Colonic mucosa (tissue), 4 donors: Measurements from ENCODE around the gene HS1BP3. TPM values are rescaled to one million over a fixed set of nuclear protein-coding genes. Genes with fewer than 3 reads are reported as not detected.

Experiments
- DNase-seq: peaks from one replicate; pipeline ENCODE4 v3.0.0-alpha.2; 2020
- H3K27ac ChIP-seq: fragments of 200-600 bp; one replicate; pipeline ENCODE4 v1.8.0; 2021
- H3K27me3 ChIP-seq: fragments of 200-600 bp; one replicate; pipeline ENCODE4 v1.8.0; 2021
- H3K36me3 ChIP-seq: fragments of 200-600 bp; one replicate; pipeline ENCODE4 v1.8.0; 2021
- H3K4me1 ChIP-seq: fragments of 200-600 bp; one replicate; pipeline ENCODE4 v1.8.0; 2021; ENCODE audit warnings: mild to moderate bottlenecking
- H3K4me3 ChIP-seq: fragments of 200-600 bp; one replicate; pipeline ENCODE4 v1.8.0; 2021
- H3K9ac ChIP-seq, 2 donors: one replicate each; pipeline ENCODE4 v1.7.0; 2013; ENCODE audit warnings: control low read depth in 2 of 2, low read depth in 2 of 2, low read length in 2 of 2
- H3K9me3 ChIP-seq: fragments of 200-600 bp; one replicate; pipeline ENCODE4 v1.8.0; 2021
- intact Hi-C: fragments of 100-400 bp; cut with DNase I; formaldehyde crosslinking; loops from one replicate; pipeline ENCODE4 v1.14.1; 2022
- total RNA-seq, 2 donors: library from RNA; stranded (reverse); fragmentation: NEBNext Ultra II Directional in 1 of 2; extraction: Animal tissue kit (Norgen Biotek cat#: 25700) in 1 of 2; gene quantifications; one replicate each; pipeline ENCODE4 v1.2.1, GENCODE V29; 2021
- TF ChIP-seq, protein P1 (sequence below): fragments of 200-600 bp; IDR thresholded peaks from one replicate; pipeline ENCODE4 v1.8.0; 2022; ENCODE audit warnings: antibody characterized with exemption, mild to moderate bottlenecking
- donor health status: healthy.
- donor health status: DM: no; HTN: no; CAD: no.
- donor health status: DM: no; HTN: no; CAD: no.

HS1BP3 gene
- total RNA-seq, 2 donors from 2014 or later = 21.2 to 21.5 TPM

GRCh38 chr2:20692081-20692480, 41.2 kb upstream of the HS1BP3 start:
- DNase-seq = no peak
- Histone ChIP-seq H3K27me3 (no peaks in the 10 kb centered on the region), H3K9ac (no peak overlapping the region)

DNA sequence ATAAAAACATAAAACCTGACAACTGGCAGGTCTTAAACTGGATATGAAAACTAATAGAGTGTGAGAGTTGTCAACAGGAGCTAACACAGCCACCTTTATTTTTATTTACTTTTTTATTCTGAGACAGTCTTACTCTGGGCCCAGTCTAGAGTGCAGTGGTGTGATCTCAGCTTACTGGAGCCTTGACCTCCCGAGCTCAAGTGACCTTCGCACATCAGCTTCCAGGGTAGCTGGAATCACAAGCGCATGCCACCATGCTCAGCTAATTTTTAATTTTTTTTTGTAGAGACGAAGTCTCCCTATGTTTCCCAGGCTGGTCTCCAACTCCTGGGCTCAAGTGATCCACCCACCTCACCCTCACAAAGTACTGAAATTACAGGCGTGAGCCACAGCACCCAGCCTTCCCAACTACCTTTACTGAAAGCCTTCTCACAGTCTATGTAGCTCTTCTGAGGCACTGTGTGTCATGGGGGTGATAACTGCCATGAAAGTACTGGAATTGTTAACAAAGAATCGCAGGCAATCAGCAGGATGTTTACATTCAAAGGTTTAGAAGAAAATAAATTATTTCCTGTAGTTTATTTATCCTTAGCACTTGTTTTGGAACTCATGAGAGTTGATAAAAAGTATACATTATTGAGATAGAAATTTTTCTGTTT, 40.3 kb upstream of the HS1BP3 start:
- Histone ChIP-seq H3K4me1 (no peaks in the 10 kb centered on the region), H3K4me3 (no peak overlapping the region), H3K27me3 (no peaks in the 10 kb centered on the region), H3K27ac (no peak overlapping the region), H3K36me3 (no peaks in the 10 kb centered on the region), H3K9me3 (no peaks in the 10 kb centered on the region), H3K9ac (no peak overlapping the region)
- TF ChIP-seq, protein P1, sequence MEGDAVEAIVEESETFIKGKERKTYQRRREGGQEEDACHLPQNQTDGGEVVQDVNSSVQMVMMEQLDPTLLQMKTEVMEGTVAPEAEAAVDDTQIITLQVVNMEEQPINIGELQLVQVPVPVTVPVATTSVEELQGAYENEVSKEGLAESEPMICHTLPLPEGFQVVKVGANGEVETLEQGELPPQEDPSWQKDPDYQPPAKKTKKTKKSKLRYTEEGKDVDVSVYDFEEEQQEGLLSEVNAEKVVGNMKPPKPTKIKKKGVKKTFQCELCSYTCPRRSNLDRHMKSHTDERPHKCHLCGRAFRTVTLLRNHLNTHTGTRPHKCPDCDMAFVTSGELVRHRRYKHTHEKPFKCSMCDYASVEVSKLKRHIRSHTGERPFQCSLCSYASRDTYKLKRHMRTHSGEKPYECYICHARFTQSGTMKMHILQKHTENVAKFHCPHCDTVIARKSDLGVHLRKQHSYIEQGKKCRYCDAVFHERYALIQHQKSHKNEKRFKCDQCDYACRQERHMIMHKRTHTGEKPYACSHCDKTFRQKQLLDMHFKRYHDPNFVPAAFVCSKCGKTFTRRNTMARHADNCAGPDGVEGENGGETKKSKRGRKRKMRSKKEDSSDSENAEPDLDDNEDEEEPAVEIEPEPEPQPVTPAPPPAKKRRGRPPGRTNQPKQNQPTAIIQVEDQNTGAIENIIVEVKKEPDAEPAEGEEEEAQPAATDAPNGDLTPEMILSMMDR = no peak
- intact Hi-C loops = no loop called here
- no peak for DNase-seq

More at GRCh38 chr2:20692081-20692480, 41.2 kb upstream of the HS1BP3 start:
- Histone ChIP-seq H3K36me3 (no peaks in the 10 kb centered on the region), H3K4me3 (no peak overlapping the region), H3K27ac (no peak overlapping the region), H3K4me1 (no peaks in the 10 kb centered on the region), H3K9me3 (no peaks in the 10 kb centered on the region)
- intact Hi-C loops = no loop called here
- TF ChIP-seq, protein P1 = no peak

- no peaks in the 10 kb centered on the region for H3K4me1 ChIP-seq
- no peak overlapping the region for H3K27ac ChIP-seq
- intact Hi-C loops = no loop called here
- H3K27me3 ChIP-seq = no peaks in the 10 kb centered on the region
- DNase-seq = no peak
- no peaks in the 10 kb centered on the region for H3K36me3 ChIP-seq
- TF ChIP-seq, protein P1 = no peak
- H3K4me3 ChIP-seq = no peak overlapping the region
- no peaks in the 10 kb centered on the region for H3K9me3 ChIP-seq
- H3K9ac ChIP-seq = no peak overlapping the region
Measured at GRCh38 chr2:20689428-20690264, 38.7 kb upstream of the HS1BP3 start.

- no peak overlapping the region for H3K9ac ChIP-seq
- DNase-seq = no peak
- intact Hi-C loops = no loop called here
- no peaks in the 10 kb centered on the region for H3K36me3 ChIP-seq
- TF ChIP-seq, protein P1 = no peak
- H3K4me1 ChIP-seq = no peaks in the 10 kb centered on the region
- H3K27ac ChIP-seq = no peak overlapping the region
- H3K4me3 ChIP-seq = no peak overlapping the region
- no peaks in the 10 kb centered on the region for H3K9me3 ChIP-seq
- no peaks in the 10 kb centered on the region for H3K27me3 ChIP-seq
Measured at GRCh38 chr2:20687260-20687832, 36.4 kb upstream of the HS1BP3 start.

DNA sequence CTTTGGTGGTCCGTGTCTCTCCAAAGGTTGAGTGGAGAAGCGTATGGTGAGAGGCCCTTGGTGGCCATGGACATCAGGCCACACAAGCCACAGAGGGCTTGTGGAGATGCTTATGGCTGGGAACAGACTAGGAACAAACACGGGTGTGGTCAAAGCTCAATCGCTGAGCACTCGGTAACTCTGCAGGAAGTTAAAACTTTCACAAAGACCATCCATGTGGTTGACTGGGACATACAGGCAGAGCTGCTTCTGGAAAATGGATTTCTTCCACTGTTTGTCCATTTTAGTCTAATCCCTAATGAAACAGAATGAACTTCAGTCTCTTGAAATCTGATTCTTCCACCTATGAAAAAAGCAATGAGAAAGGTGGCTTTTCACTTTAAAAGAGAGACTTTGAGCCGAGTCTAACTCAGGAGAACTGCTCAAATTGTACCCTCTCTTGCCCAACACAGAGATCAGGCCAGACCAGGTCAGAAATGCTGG, 33.7 kb upstream of the HS1BP3 start:
- H3K9me3 ChIP-seq = no peaks in the 10 kb centered on the region
- TF ChIP-seq, protein P1 = no peak
- intact Hi-C loops = loop anchor here (5.0 kb wide), 1 partner anchor 278 kb away; no protein-coding TSS in a partner anchor
- no peak overlapping the region for H3K27ac ChIP-seq
- no peaks in the 10 kb centered on the region for H3K4me1 ChIP-seq
- no peak overlapping the region for H3K4me3 ChIP-seq
- H3K36me3 ChIP-seq = no peaks in the 10 kb centered on the region
- DNase-seq = no peak
- no peak overlapping the region for H3K9ac ChIP-seq
- H3K27me3 ChIP-seq = no peaks in the 10 kb centered on the region
